HG03139 (cell line): Measurements from ENCODE around the gene NEIL3.

Source experiments
- ATAC-seq: cut with Tn5 transposase; IDR thresholded peaks from one replicate; pipeline ENCODE4 v1.9.1; 2021; ENCODE audit not compliant: unreplicated experiment

Gene NEIL3

DNA sequence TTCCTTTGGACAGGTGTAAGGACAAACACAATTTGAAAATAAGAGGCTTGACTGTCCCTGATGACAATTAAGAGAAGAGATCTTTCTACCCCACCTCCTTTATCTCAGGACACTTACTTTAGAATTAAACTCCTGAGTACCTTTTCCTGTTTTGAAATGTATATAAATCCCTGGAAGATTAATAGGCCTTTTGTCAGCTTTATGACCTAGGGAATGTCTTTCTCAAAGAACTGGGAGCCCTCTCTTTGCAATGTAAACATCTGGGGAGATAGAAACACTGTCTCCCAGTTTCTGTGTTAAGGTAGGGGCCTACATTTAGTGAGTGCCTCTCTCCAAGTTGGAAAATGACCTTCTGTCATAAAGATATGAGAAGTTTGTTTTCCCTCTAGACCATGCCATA lies 100.9 kb downstream of the NEIL3 start:
- ATAC-seq: no peak

- no peak for ATAC-seq
Measured at GRCh38 chr4:177411996-177412395, 102.3 kb downstream of the NEIL3 start.
